ENCODE measurements around the gene LBP.

The LBP gene

GRCh38 chr20:38302786-38303185 is 43.5 kb upstream of the LBP start:
- ChIA-PET POLR2A (ENCODE audit: low non-redundant PET) (no interaction called here), CTCF (interaction anchor here (0.6 to 2.0 kb wide), 5 partner anchors 16 to 234 kb away, joined by 3 to 4 read pairs (median 3); no protein-coding TSS in a partner anchor)
- no peak for TF ChIP-seq CTCF (conservative IDR thresholded peaks at IDR 0.05; ENCODE audit: low read depth)
- no peak for DNase-seq (ENCODE audit: low spot score)
- no peak overlapping the region for H3K27ac ChIP-seq

- ChIA-PET POLR2A (ENCODE audit: low non-redundant PET) (interaction anchor here (0.7 kb wide), 1 partner anchor 26 kb away, joined by 4 read pairs; no protein-coding TSS in a partner anchor), CTCF (interaction anchor here (0.9 to 2.0 kb wide), 4 partner anchors 15 to 75 kb away, joined by 3 to 5 read pairs (median 4); no protein-coding TSS in a partner anchor)
- no peak for DNase-seq (ENCODE audit: low spot score)
- no peak within 1 kb of the TSS for H3K27ac ChIP-seq
- TF ChIP-seq CTCF (conservative IDR thresholded peaks at IDR 0.05; ENCODE audit: low read depth): no peak
These were observed 42.3 kb upstream of the LBP start, which contains the start of gene BPI for GRCh38 chr20:38303908-38304379. Gene BPI, plus strand, starts transcription at chr20:38304156. Its CDS starts 68 bp downstream, at chr20:38304224.

GRCh38 chr20:38304845-38305447 is 41.3 kb upstream of the LBP start:
- peak; percentile 46 for DNase-seq (ENCODE audit: low spot score)
- ChIA-PET CTCF (interaction anchor here (0.5 to 1.8 kb wide), 15 partner anchors 9 to 222 kb away, joined by 3 to 8 read pairs (median 4); no protein-coding TSS in a partner anchor), POLR2A (ENCODE audit: low non-redundant PET) (interaction anchor here (0.6 kb wide), 1 partner anchor 430 kb away, joined by 3 read pairs; no protein-coding TSS in a partner anchor)
- no peak overlapping the region for H3K27ac ChIP-seq
- TF ChIP-seq CTCF (conservative IDR thresholded peaks at IDR 0.05; ENCODE audit: low read depth): no peak

- no peak for TF ChIP-seq CTCF (conservative IDR thresholded peaks at IDR 0.05; ENCODE audit: low read depth)
- ChIA-PET CTCF (interaction anchor here (0.6 to 1.8 kb wide), 8 partner anchors 9 to 84 kb away, joined by 3 to 8 read pairs (median 4); no protein-coding TSS in a partner anchor), POLR2A (ENCODE audit: low non-redundant PET) (interaction anchor here (0.6 kb wide), 1 partner anchor 431 kb away, joined by 3 read pairs; no protein-coding TSS in a partner anchor)
- no peak overlapping the region for H3K27ac ChIP-seq
- DNase-seq (ENCODE audit: low spot score): no peak
These were observed 40.7 kb upstream of the LBP start for GRCh38 chr20:38305541-38305940.

- ChIA-PET CTCF (interaction anchor here (0.7 kb wide), 1 partner anchor 50 kb away, joined by 3 read pairs; no protein-coding TSS in a partner anchor), POLR2A (ENCODE audit: low non-redundant PET) (no interaction called here)
These were observed 39.9 kb upstream of the LBP start for GRCh38 chr20:38306379-38306778.

More at GRCh38 chr20:38306379-38306778, 39.9 kb upstream of the LBP start:
- no peak for DNase-seq (ENCODE audit: low spot score)
- TF ChIP-seq CTCF (conservative IDR thresholded peaks at IDR 0.05; ENCODE audit: low read depth): no peak
- H3K27ac ChIP-seq: no peak overlapping the region
